Measurements from ENCODE around the gene BRD3OS.

- no peak for TF ChIP-seq EZH2 (IDR thresholded peaks at IDR 0.05; ENCODE audit: borderline replicate concordance, insufficient read depth, low read depth, low read length, poor library complexity, severe bottlenecking)
- TF ChIP-seq CTCF (IDR thresholded peaks at IDR 0.05), result no peak
Measured at GRCh38 chr9:134053401-134053871, 28.2 kb downstream of the BRD3OS start.
